SW480 (cell line): Measurements from ENCODE around the gene ZNF287.
"Not testable (repeated sequence)": the region's sequence is repeated elsewhere in the genome, so short reads cannot be mapped to it uniquely, and the experiment has no call there.

Experiments used
- DNase-seq: peaks from one replicate; pipeline ENCODE4 v3.0.0-alpha.2; 2016; ENCODE audit warnings: low spot score

The ZNF287 gene

GRCh38 chr17:16568541-16569357, at the start of gene ZNF287:
TSS of gene ZNF287 (minus strand) at chr17:16569204. CDS start at chr17:16567731, 1,473 bp downstream.
- DNase-seq, result peak; percentile 54

- DNase-seq, result no peak
Measured at GRCh38 chr17:16617481-16618060, 48.6 kb upstream of the ZNF287 start.

DNA sequence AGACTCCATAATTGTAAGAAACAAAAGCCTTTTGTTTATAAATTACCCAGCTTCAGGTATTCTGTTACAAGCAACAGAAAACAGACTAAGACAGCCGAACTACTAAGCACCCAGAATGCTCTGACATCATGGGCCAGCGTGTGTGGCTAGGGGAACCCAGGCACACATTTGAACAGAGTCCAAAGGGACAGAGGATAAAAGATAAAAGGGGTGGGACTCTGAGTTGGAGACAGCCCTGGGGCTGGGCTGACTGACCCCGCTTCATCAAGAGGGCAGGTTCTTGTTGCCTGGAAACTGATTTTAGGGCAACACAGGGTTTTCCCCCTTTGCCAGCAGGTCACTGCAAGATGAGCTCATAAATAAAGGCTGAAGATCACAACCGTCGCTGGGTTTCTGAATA, 30.5 kb upstream of the ZNF287 start:
- DNase-seq, result no peak

DNA sequence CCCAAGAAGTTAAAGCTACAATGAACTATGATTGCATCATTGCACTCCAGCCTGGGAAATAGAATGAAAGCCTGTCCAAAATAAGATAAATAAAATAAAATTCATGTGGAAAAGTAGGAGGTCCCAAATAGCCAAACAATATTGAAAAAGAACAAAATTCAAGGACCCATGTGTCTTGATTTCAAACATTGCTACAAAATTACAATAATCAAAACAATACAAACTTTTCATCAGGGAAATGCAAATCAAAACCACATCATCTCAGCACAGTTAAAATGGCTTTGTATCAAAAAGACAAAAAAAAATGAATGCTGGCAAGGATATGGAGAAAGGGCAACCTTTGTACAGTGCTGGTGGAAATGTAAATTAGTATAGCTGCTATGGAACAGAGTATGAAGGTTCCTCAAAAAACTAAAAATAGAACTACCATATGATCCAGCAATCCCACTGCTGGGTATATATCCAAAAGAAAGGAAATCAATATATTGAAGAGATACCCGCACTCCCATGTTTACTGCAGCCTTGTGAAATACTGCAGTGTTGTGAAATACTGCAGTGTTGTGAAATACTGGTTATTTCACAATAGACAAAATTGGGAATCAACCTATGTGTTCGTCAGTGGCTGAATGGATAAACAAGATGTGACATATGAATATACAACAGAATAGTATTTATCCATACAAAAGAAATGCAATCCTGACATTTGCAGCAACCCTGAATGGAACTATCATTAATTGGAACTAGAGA, 24.5 kb upstream of the ZNF287 start:
- no peak for DNase-seq

- DNase-seq, result peak; percentile 82
Measured at GRCh38 chr17:16589097-16589969, 20.3 kb upstream of the ZNF287 start.

- no peak for DNase-seq
Measured at GRCh38 chr17:16585796-16586195, 16.8 kb upstream of the ZNF287 start.

GRCh38 chr17:16584273-16584995, 15.4 kb upstream of the ZNF287 start:
- peak; percentile 83 for DNase-seq

GRCh38 chr17:16583781-16584180, 14.8 kb upstream of the ZNF287 start:
- no peak for DNase-seq

DNA sequence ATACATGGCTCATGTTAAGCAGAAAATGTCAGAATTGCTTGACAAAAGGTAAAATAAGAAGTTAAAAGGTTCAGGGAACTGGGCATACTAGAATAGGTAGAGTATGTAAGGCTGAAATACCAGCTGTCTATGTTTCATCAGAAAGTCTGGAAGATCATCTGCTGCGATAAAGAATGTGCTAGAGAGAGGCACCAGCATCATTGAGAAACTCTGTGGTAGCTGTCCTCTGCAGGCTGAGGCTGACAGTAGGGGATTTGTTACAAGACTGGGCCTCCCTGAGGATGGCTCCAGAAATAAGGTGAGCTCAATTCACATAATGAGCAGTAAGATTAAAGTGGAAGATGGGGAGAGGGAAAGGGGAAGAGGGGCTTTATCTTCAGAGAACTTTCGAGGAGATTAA, 4.5 kb upstream of the ZNF287 start:
- no peak for DNase-seq

GRCh38 chr17:16569358-16569712, 331 bp upstream of the ZNF287 start:
- no peak for DNase-seq

DNA sequence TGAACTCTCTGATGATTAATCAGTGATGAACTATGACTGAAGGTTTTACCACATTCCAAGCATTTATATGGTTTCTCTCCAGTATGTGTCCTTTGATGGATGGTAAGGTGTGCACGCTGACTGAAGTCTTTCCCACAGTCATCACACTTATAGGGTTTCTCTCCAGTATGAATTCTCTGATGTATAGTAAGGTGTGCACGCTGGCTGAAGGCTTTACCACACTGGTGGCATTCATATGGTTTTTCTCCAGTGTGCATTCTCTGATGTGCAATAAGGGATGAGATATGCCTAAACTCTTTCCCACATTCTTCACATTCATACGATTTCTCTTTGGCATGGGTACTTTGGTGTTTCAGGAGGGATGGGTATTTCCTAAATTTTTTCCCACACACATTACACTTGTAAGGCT, 16.4 kb downstream of the ZNF287 start:
- no peak for DNase-seq

- no peak for DNase-seq
Measured at GRCh38 chr17:16551878-16552636, 16.9 kb downstream of the ZNF287 start.

GRCh38 chr17:16537130-16537458, 31.9 kb downstream of the ZNF287 start:
- DNase-seq, result no peak

DNA sequence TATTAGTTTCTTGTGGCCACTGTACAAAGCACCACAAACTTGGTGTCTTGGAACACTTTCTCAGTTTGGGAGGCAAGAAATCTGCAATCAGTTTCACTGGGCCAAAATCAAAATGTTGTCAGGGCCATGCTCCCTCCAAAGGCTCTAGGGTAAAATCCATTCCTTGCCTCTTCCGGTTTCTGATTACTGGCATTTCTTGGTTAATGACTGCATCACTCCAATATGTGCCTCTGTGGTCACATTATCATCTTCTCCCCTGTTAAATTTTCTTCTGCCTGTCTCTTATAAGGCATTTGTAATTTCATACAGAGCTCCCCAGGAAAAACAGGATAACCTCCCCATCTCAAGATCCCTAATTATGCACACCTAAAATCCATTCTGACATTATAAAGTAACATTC, 34.8 kb downstream of the ZNF287 start:
- no peak for DNase-seq

DNA sequence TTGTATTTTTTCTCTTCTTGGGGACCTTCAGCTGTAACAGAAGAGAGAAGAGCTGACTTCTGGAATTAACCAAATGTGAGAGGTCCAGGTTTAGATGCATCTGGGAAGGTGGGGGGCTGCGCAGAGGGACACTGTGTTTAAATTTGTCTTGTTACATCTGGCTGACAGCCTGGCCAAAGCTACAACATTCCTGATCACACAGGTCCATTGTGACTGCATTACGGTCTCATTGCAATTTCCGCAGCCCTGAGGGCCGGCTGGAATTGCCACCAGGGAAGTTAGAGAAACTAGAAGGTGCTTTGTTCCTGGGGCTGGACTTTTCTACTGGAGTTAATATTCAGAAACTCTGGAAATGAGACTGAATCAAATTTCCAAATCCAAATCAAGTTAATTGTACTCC, 39.1 kb downstream of the ZNF287 start:
- no peak for DNase-seq

GRCh38 chr17:16527298-16527697, 41.7 kb downstream of the ZNF287 start:
- no peak for DNase-seq

DNA sequence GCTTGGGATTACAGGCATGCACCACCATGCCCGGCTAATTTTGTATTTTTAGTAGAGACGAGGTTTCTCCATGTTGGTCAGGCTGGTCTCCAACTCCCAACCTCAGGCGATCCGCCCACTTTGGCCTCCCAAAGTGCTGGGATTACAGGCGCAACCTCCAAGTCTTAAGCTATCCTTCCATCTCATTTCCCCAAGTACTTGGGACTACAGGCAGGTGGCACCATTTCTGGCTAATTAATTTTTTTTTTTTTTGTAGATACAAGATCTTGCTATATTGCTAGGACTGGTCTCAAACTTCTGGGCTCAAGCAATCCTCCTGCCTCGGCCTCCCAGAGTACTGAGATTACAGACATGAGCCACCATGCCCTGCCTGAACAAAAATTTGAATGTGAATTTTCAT, 43.4 kb downstream of the ZNF287 start:
- not testable (repeated sequence) for DNase-seq

- peak; percentile 90 for DNase-seq
Measured at GRCh38 chr17:16521070-16521727, 47.8 kb downstream of the ZNF287 start.

DNA sequence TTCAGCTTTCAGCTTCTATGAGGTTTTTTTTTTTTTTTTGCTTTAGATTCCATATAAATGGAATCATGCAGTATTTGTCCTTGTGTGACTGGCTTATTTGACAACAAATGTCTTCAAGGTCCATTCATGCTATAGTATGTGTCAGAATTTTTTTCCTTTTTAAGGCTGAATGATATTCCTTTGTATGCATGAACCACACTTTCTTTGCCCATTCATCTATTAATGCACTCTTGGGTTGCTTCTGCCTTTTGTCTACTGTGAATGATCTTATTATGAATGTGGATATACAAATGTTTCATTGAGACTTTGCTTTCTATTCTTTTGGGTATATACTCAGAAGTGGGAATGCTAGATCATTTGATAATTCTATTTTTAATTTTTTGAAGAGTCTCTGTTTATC, 50.0 kb downstream of the ZNF287 start:
- DNase-seq, result no peak

GRCh38 chr17:16517477-16517876, 51.5 kb downstream of the ZNF287 start:
- DNase-seq, result no peak
